HG03354 (cell line): ENCODE data around the gene CLDN8.

Experiments
- ATAC-seq: cut with Tn5 transposase; IDR thresholded peaks from one replicate; pipeline ENCODE4 v1.9.1; 2021; ENCODE audit warnings: mild to moderate bottlenecking; ENCODE audit not compliant: unreplicated experiment, poor library complexity, severe bottlenecking

The CLDN8 gene

DNA sequence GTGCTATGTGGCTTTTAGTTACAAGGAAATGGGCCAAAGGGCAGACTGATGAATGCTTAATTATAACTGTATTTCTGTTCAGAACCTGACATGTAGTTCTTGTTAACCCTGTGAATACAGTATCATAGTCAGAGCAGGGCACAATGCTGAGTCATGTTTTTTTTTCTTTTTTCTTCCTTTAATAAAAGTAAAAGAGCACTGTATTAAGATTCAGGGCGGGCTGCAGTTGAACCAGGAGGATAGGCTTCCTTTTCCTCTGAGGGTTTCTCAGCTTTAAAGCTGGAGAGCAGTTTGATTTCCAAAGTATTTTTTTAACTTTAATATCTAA, 8.7 kb downstream of the CLDN8 start:
- ATAC-seq: no peak

DNA sequence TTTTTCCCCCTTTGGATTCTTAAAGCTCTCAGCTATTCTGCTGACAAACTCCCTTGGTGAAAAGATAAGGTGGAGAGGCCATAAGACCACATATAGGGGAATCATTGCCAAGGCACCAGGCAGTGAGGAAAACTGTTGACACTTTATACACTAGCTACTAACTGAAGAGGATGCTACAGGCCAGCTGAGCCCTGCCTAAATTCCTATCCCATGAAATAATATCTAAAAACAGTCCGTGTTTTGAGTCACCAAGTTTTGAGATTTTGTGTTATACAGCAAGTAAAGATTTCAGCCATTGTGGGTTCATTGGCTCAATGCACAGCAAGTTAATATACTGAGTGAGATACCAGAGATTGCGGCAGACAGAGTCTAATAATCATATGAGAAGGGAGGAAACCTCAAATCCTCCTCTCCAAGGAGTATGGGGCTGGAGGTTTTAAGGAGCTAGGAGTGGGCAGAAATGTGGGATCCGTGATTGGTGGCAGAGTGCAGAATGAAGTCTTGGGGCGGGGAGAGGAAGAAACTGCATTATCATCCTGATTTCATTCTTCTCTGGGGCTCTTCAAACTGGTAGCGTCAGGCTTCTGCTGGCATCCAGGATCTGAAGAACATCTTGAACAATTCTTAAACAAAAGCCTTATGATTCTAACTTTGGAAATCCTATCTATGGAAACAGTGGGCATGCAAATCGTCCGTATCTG, 9.2 kb downstream of the CLDN8 start:
- no peak for ATAC-seq

DNA sequence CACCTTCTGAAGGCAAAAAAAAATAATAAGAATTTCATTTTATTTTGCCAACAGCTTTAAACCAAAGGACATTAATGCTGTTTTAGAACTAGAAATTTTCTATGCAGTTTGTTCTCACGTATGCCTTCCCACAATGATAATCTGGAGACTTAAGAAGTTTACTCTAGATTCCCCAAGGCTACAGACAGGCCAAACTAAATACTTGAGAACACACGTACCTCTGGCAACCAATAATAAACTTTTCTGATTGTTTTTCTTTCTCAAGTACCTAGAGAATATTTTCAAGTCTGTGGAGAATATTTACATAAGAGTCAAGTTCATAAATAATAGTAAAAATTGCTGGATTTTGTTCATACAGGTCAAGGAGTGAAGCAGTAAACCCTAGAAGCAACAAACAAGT, 15.9 kb downstream of the CLDN8 start:
- ATAC-seq: no peak

DNA sequence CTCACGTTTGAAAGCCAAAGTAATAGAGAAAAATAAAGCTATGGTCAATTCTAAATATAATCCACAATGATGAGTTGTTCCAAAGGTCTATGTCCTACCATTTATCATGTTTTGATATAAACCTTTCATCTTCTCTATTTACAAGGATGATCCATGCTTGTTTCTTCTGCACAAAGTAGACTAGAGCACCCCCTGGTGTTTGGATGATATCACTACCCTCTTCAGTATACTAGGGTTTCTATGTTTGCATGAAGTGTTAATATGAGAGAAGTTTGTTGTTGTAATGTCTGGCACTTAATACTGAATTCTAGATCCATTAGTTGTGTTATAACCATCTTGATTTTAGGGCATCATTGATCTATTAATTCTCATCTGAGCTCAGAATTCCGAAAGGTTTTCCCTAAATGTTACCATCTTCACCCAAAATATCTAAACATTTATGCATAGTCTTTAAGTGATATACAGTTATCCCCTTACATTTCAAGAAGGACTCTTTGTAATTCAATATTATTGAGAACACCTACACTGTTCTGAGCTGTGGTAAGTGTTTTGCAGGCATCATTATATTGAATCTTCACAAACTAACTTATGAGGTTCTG, 21.1 kb downstream of the CLDN8 start:
- ATAC-seq: no peak

DNA sequence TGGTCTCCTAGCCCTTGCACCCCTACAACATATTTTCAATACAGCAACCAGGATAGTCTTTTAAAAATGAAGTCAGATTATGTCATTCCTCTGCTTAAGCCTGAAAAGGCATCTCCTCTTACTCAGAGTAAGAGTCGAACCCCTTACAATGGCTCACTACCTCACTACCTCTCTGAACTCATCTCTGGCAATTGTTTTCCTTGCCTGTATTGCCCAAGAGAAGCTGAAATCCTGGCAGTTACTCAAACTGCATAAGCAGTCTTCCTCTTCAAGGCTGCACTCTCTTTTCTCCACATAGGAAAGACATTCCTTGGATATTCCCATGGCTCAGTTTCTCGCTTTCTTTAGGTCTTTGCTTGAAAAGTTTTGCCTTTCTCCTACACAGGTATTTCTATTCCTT, 22.7 kb downstream of the CLDN8 start:
- no peak for ATAC-seq

DNA sequence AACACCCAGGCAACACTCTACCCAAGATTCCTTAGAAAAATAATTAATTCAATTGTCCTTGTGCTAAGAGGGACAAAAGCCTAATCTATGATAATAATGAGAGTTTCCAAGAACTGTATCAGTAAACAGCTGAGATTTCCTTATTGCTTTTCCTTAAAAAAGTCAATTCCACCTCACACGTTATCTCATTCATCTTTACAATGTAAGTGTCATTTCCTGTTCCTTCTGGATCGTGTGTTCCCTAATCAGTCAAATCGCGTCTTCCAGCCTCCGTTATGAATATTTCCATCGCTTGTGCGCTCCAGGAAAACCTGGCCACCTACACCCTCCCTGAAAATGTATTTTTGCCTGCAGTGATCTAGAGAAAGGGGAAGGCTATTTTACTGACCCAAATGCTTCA, 25.3 kb downstream of the CLDN8 start:
- no peak for ATAC-seq

DNA sequence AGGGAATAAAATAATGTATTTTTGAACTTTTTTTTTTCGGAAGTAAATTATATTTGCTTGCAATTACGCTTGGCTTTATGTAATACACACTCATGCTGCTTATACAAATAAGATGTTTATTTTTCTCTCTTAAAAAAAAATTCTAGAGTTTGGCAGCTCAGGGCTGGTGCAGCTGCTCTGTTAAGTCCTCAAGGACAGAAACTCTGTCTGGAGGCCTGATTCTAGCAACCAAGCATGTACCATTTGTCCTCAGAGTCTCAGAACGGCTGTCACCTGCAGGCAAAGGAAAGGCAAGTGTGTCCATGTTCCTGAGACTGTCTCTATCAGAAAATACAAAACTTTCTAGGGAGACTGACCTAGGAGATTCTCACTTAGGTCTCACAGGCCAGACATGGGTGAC, 26.1 kb downstream of the CLDN8 start:
- no peak for ATAC-seq

DNA sequence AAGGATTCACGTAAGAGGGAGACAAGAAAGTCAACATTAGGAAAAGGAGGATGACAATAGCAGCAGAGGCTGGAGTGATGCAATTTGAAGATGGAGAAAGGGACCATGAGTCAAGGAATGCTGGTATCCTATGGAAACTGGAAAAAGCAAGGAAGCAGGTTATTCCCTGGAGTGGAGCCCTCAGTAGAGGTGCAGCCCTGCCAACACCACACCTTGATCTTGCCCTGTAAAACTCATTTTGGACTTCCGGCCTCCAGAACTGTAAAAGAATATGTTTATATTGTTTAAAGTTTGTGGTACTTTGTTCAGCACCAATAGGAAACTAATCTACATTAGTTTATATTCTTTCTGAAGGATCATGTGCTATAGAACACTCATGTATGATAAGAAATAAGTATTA, 29.7 kb downstream of the CLDN8 start:
- no peak for ATAC-seq

DNA sequence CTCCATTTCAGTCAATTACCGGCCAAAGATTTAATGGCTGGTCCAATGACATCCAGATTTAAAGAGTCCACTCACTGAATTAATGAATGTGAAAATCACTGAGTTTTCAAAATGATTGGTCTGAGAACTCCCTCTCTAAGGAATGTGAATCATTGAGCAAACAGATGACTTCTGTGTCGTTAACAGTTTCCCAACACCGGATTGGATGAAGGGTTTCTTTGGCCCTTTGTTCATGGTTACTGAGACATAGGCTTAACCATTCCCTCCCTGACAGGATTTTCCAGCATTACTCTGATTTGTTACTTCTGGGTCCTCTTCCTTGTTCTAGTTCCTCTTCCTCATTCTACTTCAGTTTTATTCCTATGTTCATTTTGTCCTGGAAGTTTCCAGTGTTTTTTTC, 47.8 kb downstream of the CLDN8 start:
- no peak for ATAC-seq

DNA sequence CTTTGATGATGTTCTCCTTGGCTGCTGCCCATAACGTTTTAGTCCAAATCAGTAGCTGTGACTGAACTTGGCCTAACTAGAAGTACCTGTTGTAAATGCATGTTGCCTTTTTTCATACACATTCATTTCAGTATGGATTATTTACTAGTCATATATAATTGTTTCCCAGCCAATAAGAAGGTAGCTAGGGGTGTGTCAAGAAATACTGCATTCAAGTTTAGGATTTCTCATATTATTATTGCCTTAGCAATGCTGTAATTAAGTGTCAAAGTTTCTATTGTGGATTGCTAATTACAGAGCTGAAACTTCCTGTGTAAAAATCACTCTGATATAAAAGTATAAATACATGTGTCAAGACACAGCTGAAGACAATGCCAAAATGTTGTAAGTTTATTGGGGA, 49.2 kb downstream of the CLDN8 start, which contains the start of gene CLDN17:
Gene CLDN17 (minus strand): TSS at position 101 of the 400 bp plus-strand sequence. CDS start 188 bp downstream, outside the sequence.
- ATAC-seq: no peak

DNA sequence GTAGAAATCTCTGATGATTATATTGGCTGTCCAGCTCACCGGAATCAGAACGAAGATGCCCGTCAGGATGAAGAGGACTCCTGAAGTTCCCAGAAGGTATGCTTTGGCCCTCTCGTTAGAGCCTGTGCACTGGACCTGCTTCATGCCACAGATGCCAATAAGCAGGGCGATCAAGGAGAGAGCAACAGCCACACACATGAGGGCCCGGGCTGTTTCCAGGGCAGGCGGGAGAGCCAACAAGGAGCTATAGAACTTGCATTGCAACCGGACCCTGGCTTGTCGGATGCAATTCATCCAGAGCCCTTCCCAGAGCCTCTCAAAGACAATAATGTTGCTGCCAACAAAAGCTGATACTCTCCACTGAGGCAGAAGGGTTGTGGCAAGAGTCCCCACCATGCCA, 49.7 kb downstream of the CLDN8 start:
- ATAC-seq: no peak

DNA sequence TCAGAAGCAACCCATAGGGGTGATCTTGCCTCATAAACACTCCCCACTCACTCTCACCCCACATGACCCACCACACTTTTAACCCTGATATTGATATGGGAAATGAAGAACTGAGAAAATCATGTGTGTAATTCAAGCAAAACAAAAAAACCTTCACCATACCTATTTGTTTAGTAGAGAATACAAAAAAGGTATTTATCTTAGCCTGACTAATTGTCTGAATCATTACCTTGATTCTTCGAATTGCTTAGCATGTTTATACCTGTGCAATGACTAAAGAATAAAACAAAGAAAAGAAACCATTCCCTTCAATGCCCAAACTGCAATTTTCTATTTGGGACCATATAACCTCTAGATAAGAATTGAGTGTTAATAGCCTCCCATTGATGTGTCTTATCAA, 51.1 kb downstream of the CLDN8 start:
- ATAC-seq: no peak
